Endodermal cell (in vitro differentiated cells): ENCODE data around the gene BCL7B. TPM values are rescaled to one million over a fixed set of nuclear protein-coding genes. Genes with fewer than 3 reads are reported as not detected.

Source experiments
- DNase-seq: peaks from one replicate; pipeline ENCODE4 v3.0.0-alpha.2; 2017
- H3K27ac ChIP-seq: 2 replicates; pipeline ENCODE4 v1.5.1; 2013; ENCODE audit warnings: mild to moderate bottlenecking, low read depth, low read length, moderate library complexity
- H3K27me3 ChIP-seq: 2 replicates; pipeline ENCODE4 v1.6.1; 2013; ENCODE audit warnings: mild to moderate bottlenecking, low read length, moderate library complexity; ENCODE audit not compliant: insufficient read depth, control insufficient read depth, poor library complexity, severe bottlenecking
- H3K36me3 ChIP-seq: 2 replicates; pipeline ENCODE4 v1.7.0; 2013; ENCODE audit warnings: mild to moderate bottlenecking, low read length, moderate library complexity; ENCODE audit not compliant: control insufficient read depth, insufficient read depth
- H3K4me1 ChIP-seq: one replicate; pipeline ENCODE4 v1.7.0; 2013; ENCODE audit warnings: low read length; ENCODE audit not compliant: control insufficient read depth, insufficient read depth
- H3K4me3 ChIP-seq: 2 replicates; pipeline ENCODE4 v1.5.1; 2013; ENCODE audit warnings: mild to moderate bottlenecking, low read length, moderate library complexity
- H3K9ac ChIP-seq: 2 replicates; pipeline ENCODE4 v1.6.1; 2013; ENCODE audit warnings: mild to moderate bottlenecking, low read length, moderate library complexity; ENCODE audit not compliant: poor library complexity, severe bottlenecking; ENCODE audit errors: extremely low read depth
- H3K9me3 ChIP-seq: 2 replicates; pipeline ENCODE4 v1.6.1; 2013; ENCODE audit warnings: mild to moderate bottlenecking, low read length, moderate library complexity; ENCODE audit not compliant: control insufficient read depth
- H3K27ac Mint-ChIP-seq: 2 replicates; pipeline ENCODE4 v1.8.0; 2020; ENCODE audit warnings: mixed read lengths
- H3K27me3 Mint-ChIP-seq: 2 replicates; pipeline ENCODE4 v1.8.0; 2021; ENCODE audit warnings: mild to moderate bottlenecking, mixed read lengths; ENCODE audit not compliant: insufficient read depth
- H3K36me3 Mint-ChIP-seq: 2 replicates; pipeline ENCODE4 v1.8.0; 2020; ENCODE audit warnings: low read depth, mixed read lengths
- H3K4me1 Mint-ChIP-seq: 2 replicates; pipeline ENCODE4 v1.8.0; 2020; ENCODE audit warnings: mixed read lengths
- H3K4me3 Mint-ChIP-seq: 2 replicates; pipeline ENCODE4 v1.8.0; 2020; ENCODE audit warnings: mild to moderate bottlenecking, moderate library complexity, mixed read lengths
- H3K9me3 Mint-ChIP-seq: 2 replicates; pipeline ENCODE4 v1.8.0; 2020; ENCODE audit warnings: mild to moderate bottlenecking, mixed read lengths
- WGBS, 2 experiments: methylation state at CpG; one replicate each; pipeline versions ENCODE4 v1.1.5 to v1.1.7; 2013; ENCODE audit warnings: missing lambda C conversion rate in 2 of 2, mixed read lengths in 1 of 2; ENCODE audit not compliant: insufficient coverage in 1 of 2, insufficient read length in 1 of 2; 5-methylcytosine and 5-hydroxymethylcytosine counted together
- total RNA-seq, 2 donors: library from RNA; stranded (reverse); fragmentation: NEBNext Ultra II Directional in 1 of 2; extraction: Animal tissue kit (Norgen Biotek cat#: 25700) in 1 of 2; gene quantifications; 2 replicates in 1 of 2; 3 replicates in 1 of 2; pipeline ENCODE4 v1.2.1, GENCODE V29; 2021
- TF ChIP-seq, protein P1 (sequence below): fragments of 200-600 bp; sonication (generic); conservative IDR thresholded peaks from 2 replicates; pipeline ENCODE4 v1.5.0; 2021; ENCODE audit warnings: antibody characterized with exemption, mild to moderate bottlenecking

BCL7B gene
- total RNA-seq, 2 donors from 2014 or later = 31.0 to 37.7 TPM

DNA sequence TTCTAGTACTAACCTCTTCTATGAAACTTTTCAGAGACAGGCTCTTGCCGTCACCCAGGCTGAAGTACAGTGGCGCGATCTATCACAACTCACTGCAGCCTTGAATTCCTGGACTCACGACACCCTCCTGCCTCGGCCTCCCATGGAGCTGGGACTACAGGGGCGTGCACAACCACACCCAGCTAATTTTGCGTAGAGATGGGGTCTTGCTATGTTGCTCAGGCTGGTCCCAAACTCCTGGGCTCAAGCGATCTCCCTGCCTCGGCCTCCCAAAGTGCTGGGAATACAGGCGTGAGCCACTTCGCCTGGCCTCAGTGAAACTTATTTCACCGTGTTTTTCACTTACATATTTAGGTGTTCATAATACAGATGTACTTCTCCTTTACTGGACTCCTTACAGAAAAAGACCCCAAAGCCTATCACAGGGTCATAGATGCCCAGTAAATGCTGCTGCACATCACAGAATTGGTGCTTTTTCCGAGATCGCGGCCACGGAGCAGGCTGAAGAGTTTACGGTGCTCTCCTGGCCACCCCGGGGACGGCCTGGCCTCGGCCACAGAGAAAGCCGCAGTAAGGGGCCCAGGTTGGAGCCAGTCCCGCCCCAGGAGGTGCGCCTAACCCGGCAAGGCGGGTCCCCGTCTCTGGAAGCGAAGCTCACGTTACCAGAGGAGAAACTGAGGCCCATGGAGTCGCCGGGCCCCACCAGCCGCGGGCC lies 20.3 kb upstream of the BCL7B start:
- H3K4me3 ChIP-seq = peak overlapping the region; percentile 100
- peak overlapping the region; percentile 86 for H3K9ac ChIP-seq
- H3K27ac Mint-ChIP-seq = peak overlapping the region; percentile 79
- H3K9me3 Mint-ChIP-seq = no peaks in the 10 kb centered on the region
- peaks cover 9% of the 10 kb centered on the region for H3K27me3 ChIP-seq
- H3K27me3 Mint-ChIP-seq = peaks cover 23% of the 10 kb centered on the region
- H3K36me3 Mint-ChIP-seq = peaks cover 26% of the 10 kb centered on the region
- DNase-seq = no peak
- peaks cover 4% of the 10 kb centered on the region for H3K4me1 ChIP-seq
- H3K9me3 ChIP-seq = no peaks in the 10 kb centered on the region
- H3K36me3 ChIP-seq = peaks cover 26% of the 10 kb centered on the region
- H3K4me1 Mint-ChIP-seq = peaks cover 19% of the 10 kb centered on the region
- TF ChIP-seq, protein P1, sequence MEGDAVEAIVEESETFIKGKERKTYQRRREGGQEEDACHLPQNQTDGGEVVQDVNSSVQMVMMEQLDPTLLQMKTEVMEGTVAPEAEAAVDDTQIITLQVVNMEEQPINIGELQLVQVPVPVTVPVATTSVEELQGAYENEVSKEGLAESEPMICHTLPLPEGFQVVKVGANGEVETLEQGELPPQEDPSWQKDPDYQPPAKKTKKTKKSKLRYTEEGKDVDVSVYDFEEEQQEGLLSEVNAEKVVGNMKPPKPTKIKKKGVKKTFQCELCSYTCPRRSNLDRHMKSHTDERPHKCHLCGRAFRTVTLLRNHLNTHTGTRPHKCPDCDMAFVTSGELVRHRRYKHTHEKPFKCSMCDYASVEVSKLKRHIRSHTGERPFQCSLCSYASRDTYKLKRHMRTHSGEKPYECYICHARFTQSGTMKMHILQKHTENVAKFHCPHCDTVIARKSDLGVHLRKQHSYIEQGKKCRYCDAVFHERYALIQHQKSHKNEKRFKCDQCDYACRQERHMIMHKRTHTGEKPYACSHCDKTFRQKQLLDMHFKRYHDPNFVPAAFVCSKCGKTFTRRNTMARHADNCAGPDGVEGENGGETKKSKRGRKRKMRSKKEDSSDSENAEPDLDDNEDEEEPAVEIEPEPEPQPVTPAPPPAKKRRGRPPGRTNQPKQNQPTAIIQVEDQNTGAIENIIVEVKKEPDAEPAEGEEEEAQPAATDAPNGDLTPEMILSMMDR = no peak
- H3K4me3 Mint-ChIP-seq = peak overlapping the region; percentile 81
- H3K27ac ChIP-seq = peak overlapping the region; percentile 80
- 28 to 30% methylated on average over 21 to 32 of the region's 32 CpGs for WGBS, 2 experiments

DNA sequence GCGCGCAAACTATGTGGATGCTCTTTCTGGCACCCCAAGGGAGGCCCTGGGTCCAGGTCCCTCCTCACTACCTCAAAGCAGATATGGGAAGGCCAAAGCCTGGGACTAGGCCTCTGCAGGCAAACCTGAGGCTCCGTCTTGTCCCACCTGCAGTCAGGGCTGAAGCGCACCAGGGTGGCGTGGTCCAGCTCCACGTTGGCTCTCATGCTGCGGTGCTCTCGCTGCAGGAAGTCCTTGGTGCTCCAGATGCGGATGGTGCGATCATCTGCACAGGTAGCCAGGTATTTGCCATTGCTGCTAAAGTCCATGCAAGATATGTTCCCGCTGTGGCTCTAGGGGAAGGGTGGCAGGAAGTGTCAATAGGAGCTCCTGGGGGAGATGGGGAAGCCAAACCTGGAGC lies 16.3 kb upstream of the BCL7B start:
- H3K27me3 ChIP-seq = no peaks in the 10 kb centered on the region
- Mint-ChIP-seq H3K27ac (peak overlapping the region; percentile 33), H3K4me3 (no peak overlapping the region), H3K27me3 (peaks cover under 1% of the 10 kb centered on the region), H3K4me1 (peaks cover 17% of the 10 kb centered on the region), H3K36me3 (peaks cover 62% of the 10 kb centered on the region), H3K9me3 (no peaks in the 10 kb centered on the region)
- TF ChIP-seq, protein P1 = no peak
- H3K27ac ChIP-seq = no peak overlapping the region
- H3K9ac ChIP-seq = no peak overlapping the region
- no peaks in the 10 kb centered on the region for H3K9me3 ChIP-seq
- peaks cover 65% of the 10 kb centered on the region for H3K36me3 ChIP-seq
- peaks cover 4% of the 10 kb centered on the region for H3K4me1 ChIP-seq
- no peak for DNase-seq
- H3K4me3 ChIP-seq = no peak overlapping the region
- WGBS, 2 experiments = 93 to 96% methylated on average over 7 to 11 of the region's 11 CpGs

DNA sequence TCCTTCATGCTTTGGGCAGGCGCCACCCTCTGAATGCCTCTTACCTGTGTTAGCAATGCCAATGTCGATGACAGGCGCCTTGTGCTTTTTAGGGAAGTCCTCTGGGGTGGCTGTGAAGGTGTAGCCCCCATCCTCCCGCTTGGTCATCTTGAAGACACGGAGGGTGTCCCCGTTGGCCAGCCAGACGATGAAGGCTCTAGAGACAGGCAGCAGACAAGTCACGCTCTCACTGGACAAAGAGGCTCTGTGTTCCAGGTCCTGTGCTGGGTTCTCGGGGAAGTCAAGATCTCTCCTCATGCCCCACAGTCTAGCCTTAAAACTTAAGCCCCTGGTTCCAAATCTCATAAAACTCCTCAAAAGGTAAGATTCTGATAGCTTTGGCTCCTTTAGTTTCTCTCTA lies 15.8 kb upstream of the BCL7B start:
- Mint-ChIP-seq H3K36me3 (peaks cover 62% of the 10 kb centered on the region), H3K4me1 (peaks cover 17% of the 10 kb centered on the region), H3K27me3 (no peaks in the 10 kb centered on the region), H3K27ac (no peak overlapping the region), H3K4me3 (no peak overlapping the region), H3K9me3 (no peaks in the 10 kb centered on the region)
- H3K27ac ChIP-seq = no peak overlapping the region
- no peak overlapping the region for H3K4me3 ChIP-seq
- 95 to 98% methylated on average over 9 of the region's 9 CpGs for WGBS, 2 experiments
- H3K9ac ChIP-seq = no peak overlapping the region
- no peaks in the 10 kb centered on the region for H3K9me3 ChIP-seq
- peaks cover 66% of the 10 kb centered on the region for H3K36me3 ChIP-seq
- H3K4me1 ChIP-seq = peaks cover 4% of the 10 kb centered on the region
- DNase-seq = no peak
- no peaks in the 10 kb centered on the region for H3K27me3 ChIP-seq
- TF ChIP-seq, protein P1 = no peak
